Measurements from ENCODE around the gene KIF1A.

The KIF1A gene

GRCh38 chr2:240769096-240769495 lies 50.9 kb downstream of the KIF1A start:
- Histone ChIP-seq H3K4me3 (ENCODE audit: low read depth, low read length) (no peak overlapping the region), H3K9me3 (no peaks in the 10 kb centered on the region), H3K27me3 (no peaks in the 10 kb centered on the region), H3K4me1 (no peaks in the 10 kb centered on the region), H3K36me3 (peaks cover 5% of the 10 kb centered on the region; the same call in 1 of the 2 replicates)
- no peak for DNase-seq
- no peak for TF ChIP-seq CTCF (IDR thresholded peaks at IDR 0.05; ENCODE audit: low read depth, low read length)

DNA sequence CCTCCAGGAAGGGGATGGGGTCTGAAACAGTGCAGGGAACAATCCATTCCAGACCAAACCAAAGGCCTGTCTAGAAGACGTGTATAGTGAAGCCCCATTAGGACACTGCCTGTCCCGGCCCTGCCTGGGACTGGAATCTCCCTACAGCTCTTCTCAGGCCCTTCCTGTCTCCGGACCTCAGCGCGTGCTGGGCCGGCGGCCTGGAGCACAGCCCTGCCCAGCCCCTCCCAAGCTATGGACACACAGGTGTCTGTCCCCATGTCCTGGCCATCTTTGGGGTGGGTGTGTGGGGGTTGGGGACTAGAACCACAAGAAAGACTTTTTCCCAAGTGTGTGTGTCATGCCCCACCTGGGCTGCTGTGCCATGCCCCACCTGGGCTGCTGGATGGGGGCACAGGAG lies 51.8 kb downstream of the KIF1A start:
- no peak for TF ChIP-seq CTCF (IDR thresholded peaks at IDR 0.05; ENCODE audit: low read depth, low read length)
- Histone ChIP-seq H3K36me3 (peaks cover 5% of the 10 kb centered on the region; the same call in 1 of the 2 replicates), H3K4me1 (no peaks in the 10 kb centered on the region)

GRCh38 chr2:240767341-240767740 lies 52.7 kb downstream of the KIF1A start:
- no peaks in the 10 kb centered on the region for H3K9me3 ChIP-seq
- no peaks in the 10 kb centered on the region for H3K4me1 ChIP-seq
- TF ChIP-seq CTCF (IDR thresholded peaks at IDR 0.05; ENCODE audit: low read depth, low read length) = no peak
- no peaks in the 10 kb centered on the region for H3K36me3 ChIP-seq
- no peak overlapping the region for H3K4me3 ChIP-seq (ENCODE audit: low read depth, low read length)
- no peaks in the 10 kb centered on the region for H3K27me3 ChIP-seq
- DNase-seq = no peak

More for the DNA sequence above, 51.8 kb downstream of the KIF1A start:
- H3K9me3 ChIP-seq = no peaks in the 10 kb centered on the region
- no peaks in the 10 kb centered on the region for H3K27me3 ChIP-seq
- no peak overlapping the region for H3K4me3 ChIP-seq (ENCODE audit: low read depth, low read length)
- DNase-seq = no peak

- H3K36me3 ChIP-seq = peaks cover 2% of the 10 kb centered on the region; the same call in 1 of the 2 replicates
- TF ChIP-seq CTCF (IDR thresholded peaks at IDR 0.05; ENCODE audit: low read depth, low read length) = no peak
- H3K27me3 ChIP-seq = no peaks in the 10 kb centered on the region
- no peak for DNase-seq
- H3K4me3 ChIP-seq (ENCODE audit: low read depth, low read length) = no peak overlapping the region
- H3K4me1 ChIP-seq = no peaks in the 10 kb centered on the region
- no peaks in the 10 kb centered on the region for H3K9me3 ChIP-seq
Observed at GRCh38 chr2:240766072-240766471, 53.9 kb downstream of the KIF1A start.

DNA sequence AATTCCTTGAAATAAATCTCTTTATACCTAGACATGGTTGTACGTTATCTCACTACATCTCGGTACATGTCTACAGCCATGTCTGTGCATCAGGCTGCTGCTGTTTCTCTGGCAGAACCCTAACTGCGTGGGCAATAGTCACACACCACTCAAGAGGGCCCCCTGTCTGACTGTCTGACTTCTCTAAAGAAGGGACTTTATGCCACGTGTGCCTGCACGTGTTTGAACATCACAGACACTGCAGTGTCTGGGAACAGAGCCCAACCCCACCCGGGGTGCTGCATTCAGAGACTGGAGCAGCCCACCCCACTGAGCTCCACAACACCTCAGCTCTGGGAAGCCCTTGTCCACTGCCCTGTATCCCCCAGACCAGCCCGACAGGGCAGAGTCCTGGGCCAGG lies 55.0 kb downstream of the KIF1A start:
- peaks cover 4% of the 10 kb centered on the region; the same call in 1 of the 2 replicates for H3K36me3 ChIP-seq
- H3K27me3 ChIP-seq = no peaks in the 10 kb centered on the region
- no peak for DNase-seq
- no peak for TF ChIP-seq CTCF (IDR thresholded peaks at IDR 0.05; ENCODE audit: low read depth, low read length)
- H3K4me1 ChIP-seq = no peaks in the 10 kb centered on the region
- no peaks in the 10 kb centered on the region for H3K9me3 ChIP-seq
- H3K4me3 ChIP-seq (ENCODE audit: low read depth, low read length) = no peak overlapping the region

DNA sequence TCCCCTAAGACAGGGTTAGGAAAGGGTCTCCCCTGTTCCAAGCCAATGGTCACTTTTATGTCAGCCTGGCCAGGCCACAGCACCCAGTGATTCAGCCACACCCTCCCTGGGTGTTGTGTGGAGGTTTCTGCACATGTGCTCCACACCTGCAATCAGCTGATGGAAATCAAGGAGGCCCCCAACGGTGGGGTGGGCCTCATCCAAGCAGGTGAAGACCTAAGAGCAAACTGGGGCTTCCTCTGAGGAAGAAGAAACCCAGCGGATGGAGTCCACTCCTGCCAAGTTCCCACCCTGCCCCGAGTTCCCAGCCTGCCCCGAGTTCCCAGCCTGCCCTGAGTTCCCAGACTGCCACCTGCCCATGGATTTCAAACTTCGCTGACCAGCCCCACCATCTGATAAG lies 55.4 kb downstream of the KIF1A start:
- Histone ChIP-seq H3K9me3 (no peaks in the 10 kb centered on the region), H3K4me1 (no peaks in the 10 kb centered on the region), H3K36me3 (peaks cover 4% of the 10 kb centered on the region; the same call in 1 of the 2 replicates), H3K4me3 (ENCODE audit: low read depth, low read length) (no peak overlapping the region), H3K27me3 (no peaks in the 10 kb centered on the region)
- no peak for DNase-seq
- TF ChIP-seq CTCF (IDR thresholded peaks at IDR 0.05; ENCODE audit: low read depth, low read length) = no peak
